ENCODE results near the gene LACTB. TPM values are rescaled to one million over a fixed set of nuclear protein-coding genes. Genes with fewer than 3 reads are reported as not detected.

The LACTB gene, protein sequence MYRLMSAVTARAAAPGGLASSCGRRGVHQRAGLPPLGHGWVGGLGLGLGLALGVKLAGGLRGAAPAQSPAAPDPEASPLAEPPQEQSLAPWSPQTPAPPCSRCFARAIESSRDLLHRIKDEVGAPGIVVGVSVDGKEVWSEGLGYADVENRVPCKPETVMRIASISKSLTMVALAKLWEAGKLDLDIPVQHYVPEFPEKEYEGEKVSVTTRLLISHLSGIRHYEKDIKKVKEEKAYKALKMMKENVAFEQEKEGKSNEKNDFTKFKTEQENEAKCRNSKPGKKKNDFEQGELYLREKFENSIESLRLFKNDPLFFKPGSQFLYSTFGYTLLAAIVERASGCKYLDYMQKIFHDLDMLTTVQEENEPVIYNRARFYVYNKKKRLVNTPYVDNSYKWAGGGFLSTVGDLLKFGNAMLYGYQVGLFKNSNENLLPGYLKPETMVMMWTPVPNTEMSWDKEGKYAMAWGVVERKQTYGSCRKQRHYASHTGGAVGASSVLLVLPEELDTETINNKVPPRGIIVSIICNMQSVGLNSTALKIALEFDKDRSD
- total RNA-seq = 10 to 100 TPM; 13.3 to 14.9 TPM
- 8.6 TPM for polyA plus RNA-seq (2013, experiment 1 of 2)
- 10.1 TPM for polyA plus RNA-seq (2013, experiment 2 of 2)
- long read RNA-seq, experiment 1, partial matches to known transcripts = 1 of 5 reads
- long read RNA-seq, experiment 1, other reads (novel, unspliced or antisense) = 2 of 5 reads
- long read RNA-seq, experiment 2, transcript LACTB-201 (6 exons, 1,972 nt) = major isoform, 26 of 32 reads
- long read RNA-seq, experiment 2, partial matches to known transcripts = 1 of 32 reads
- long read RNA-seq, experiment 2, other reads (novel, unspliced or antisense) = 1 of 32 reads
- long read RNA-seq, experiment 3, partial matches to known transcripts = 1 of 2 reads
- long read RNA-seq, experiment 3, other reads (novel, unspliced or antisense) = 0 of 2 reads
- long read RNA-seq, experiment 4, partial matches to known transcripts = 3 of 10 reads
- long read RNA-seq, experiment 4, other reads (novel, unspliced or antisense) = 7 of 10 reads

DNA sequence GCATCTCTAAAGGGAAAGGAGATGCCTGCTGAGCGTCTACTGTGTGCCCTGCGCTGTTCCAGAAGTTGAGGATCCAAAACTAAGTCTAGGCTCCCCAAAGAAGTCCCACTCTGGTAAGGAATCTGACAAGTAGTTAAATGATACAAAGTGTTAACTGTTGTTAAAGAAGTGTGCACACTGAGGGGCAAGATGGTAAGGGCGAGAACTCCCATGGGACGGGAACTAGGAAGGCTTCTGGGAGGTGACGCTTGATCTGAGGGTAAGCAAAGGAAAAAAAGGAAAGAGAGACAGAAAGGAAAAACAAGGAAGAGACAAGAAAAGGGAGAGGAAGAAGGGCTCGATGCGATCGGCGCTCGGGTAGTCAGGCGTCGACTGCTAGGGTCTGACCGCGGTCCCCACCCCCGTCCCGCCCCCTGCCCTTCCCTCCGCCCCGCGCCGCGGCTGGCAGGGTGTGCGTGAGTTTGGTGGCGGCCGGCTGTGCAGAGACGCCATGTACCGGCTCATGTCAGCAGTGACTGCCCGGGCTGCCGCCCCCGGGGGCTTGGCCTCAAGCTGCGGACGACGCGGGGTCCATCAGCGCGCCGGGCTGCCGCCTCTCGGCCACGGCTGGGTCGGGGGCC, at the start of gene LACTB:
Gene LACTB (plus strand): TSS at position 480 of the 620 bp plus-strand sequence. CDS start 11 bp downstream, at position 491.
- H3K9me3 Mint-ChIP-seq = peaks cover 13% of the 10 kb centered on the region
- Histone ChIP-seq H3K9me3 (ENCODE audit: control insufficient read depth, low read length) (peaks cover 14% of the 10 kb centered on the region), H3K9ac (ENCODE audit: extremely low read depth, low read length, poor library complexity, severe bottlenecking) (peak within 1 kb of the TSS; percentile 41), H3K4me3 (ENCODE audit: low read length) (peak within 1 kb of the TSS; percentile 79), H3K27me3 (ENCODE audit: control insufficient read depth, insufficient read depth, low read length, poor library complexity, severe bottlenecking) (no peaks in the 10 kb centered on the region), H3K4me1 (ENCODE audit: control insufficient read depth, insufficient read depth, low read length) (peaks cover 3% of the 10 kb centered on the region), H3K36me3 (ENCODE audit: control insufficient read depth, insufficient read depth, low read length) (no peaks in the 10 kb centered on the region), H3K27ac (ENCODE audit: low read depth, low read length) (no peak within 1 kb of the TSS)
- H3K4me3 Mint-ChIP-seq = peak within 1 kb of the TSS; percentile 57
- TF ChIP-seq, protein P1, sequence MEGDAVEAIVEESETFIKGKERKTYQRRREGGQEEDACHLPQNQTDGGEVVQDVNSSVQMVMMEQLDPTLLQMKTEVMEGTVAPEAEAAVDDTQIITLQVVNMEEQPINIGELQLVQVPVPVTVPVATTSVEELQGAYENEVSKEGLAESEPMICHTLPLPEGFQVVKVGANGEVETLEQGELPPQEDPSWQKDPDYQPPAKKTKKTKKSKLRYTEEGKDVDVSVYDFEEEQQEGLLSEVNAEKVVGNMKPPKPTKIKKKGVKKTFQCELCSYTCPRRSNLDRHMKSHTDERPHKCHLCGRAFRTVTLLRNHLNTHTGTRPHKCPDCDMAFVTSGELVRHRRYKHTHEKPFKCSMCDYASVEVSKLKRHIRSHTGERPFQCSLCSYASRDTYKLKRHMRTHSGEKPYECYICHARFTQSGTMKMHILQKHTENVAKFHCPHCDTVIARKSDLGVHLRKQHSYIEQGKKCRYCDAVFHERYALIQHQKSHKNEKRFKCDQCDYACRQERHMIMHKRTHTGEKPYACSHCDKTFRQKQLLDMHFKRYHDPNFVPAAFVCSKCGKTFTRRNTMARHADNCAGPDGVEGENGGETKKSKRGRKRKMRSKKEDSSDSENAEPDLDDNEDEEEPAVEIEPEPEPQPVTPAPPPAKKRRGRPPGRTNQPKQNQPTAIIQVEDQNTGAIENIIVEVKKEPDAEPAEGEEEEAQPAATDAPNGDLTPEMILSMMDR (conservative IDR thresholded peaks at IDR 0.05) = no peak
- peaks cover 13% of the 10 kb centered on the region for H3K36me3 Mint-ChIP-seq (ENCODE audit: low read depth)
- H3K27me3 Mint-ChIP-seq (ENCODE audit: insufficient read depth) = no peaks in the 10 kb centered on the region
- 3 to 16% methylated on average over 13 to 38 of the region's 40 CpGs for WGBS, 2 experiments (ENCODE audit: insufficient coverage in 1 of 2, insufficient read length in 1 of 2)
- peak within 1 kb of the TSS; percentile 76 for H3K27ac Mint-ChIP-seq
- peaks cover 3% of the 10 kb centered on the region for H3K4me1 Mint-ChIP-seq
- DNase-seq = peak; percentile 96

DNA sequence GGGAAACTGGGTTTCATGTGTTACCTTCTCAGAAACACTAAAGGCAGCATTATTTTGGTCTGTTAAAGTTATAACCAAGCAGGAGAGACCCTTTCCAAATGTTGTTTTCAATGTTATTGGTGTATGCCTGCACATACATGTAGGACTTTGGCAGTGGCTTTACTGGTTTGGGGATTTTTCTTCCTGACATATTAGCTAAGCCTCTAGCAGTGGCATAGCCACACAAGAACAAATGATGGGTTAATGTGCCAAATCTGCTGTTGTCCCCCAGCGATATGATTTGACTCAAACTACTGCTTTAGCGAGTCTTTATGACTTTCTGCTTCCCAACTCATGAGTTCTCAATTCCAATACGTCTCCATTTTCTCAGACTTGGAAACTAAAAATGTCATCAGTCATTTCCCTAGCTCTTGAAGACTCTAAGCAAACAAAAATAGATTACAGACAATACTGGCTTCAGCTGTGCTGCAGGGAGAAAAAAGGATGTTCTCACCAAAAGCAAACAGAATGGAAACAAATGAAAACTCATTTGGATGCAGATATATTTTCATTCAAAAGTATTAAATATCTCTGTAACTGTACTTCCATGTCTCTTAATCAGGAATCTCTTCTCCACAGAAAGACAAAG, 49.5 kb upstream of the LACTB start:
- Histone ChIP-seq H3K9ac (ENCODE audit: extremely low read depth, low read length, poor library complexity, severe bottlenecking) (no peak overlapping the region), H3K4me3 (ENCODE audit: low read length) (no peak overlapping the region), H3K9me3 (ENCODE audit: control insufficient read depth, low read length) (no peaks in the 10 kb centered on the region), H3K27ac (ENCODE audit: low read depth, low read length) (no peak overlapping the region), H3K36me3 (ENCODE audit: control insufficient read depth, insufficient read depth, low read length) (peaks cover 44% of the 10 kb centered on the region), H3K4me1 (ENCODE audit: control insufficient read depth, insufficient read depth, low read length) (peaks cover 5% of the 10 kb centered on the region), H3K27me3 (ENCODE audit: control insufficient read depth, insufficient read depth, low read length, poor library complexity, severe bottlenecking) (no peaks in the 10 kb centered on the region)
- Mint-ChIP-seq H3K4me1 (peaks cover 30% of the 10 kb centered on the region), H3K36me3 (ENCODE audit: low read depth) (peaks cover 28% of the 10 kb centered on the region), H3K27ac (peak overlapping the region; percentile 18), H3K9me3 (no peaks in the 10 kb centered on the region), H3K4me3 (no peak overlapping the region), H3K27me3 (ENCODE audit: insufficient read depth) (no peaks in the 10 kb centered on the region)
- WGBS, 2 experiments (ENCODE audit: insufficient coverage in 1 of 2, insufficient read length in 1 of 2) = 94 to 100% methylated on average over 3 of the region's 3 CpGs
- no peak for DNase-seq
- TF ChIP-seq, protein P1 (conservative IDR thresholded peaks at IDR 0.05) = no peak
